Right ventricle myocardium inferior (tissue), 1 donor: ENCODE results near the gene FHIT. TPM values are rescaled to one million over a fixed set of nuclear protein-coding genes. Genes with fewer than 3 reads are reported as not detected.
"Not testable (repeated sequence)": the region's sequence is repeated elsewhere in the genome, so short reads cannot be mapped to it uniquely, and the experiment has no call there.

ENCODE experiments used
- ATAC-seq: fragments of 200-7000 bp; cut with Tn5 transposase; one replicate; pipeline ENCODE4 v1.9.1; 2020; ENCODE audit warnings: mild to moderate bottlenecking, moderate library complexity
- DNase-seq: peaks from one replicate; pipeline ENCODE4 v3.0.0; 2021; ENCODE audit errors: missing footprints
- intact Hi-C: fragments of 100-400 bp; cut with DNase I; formaldehyde crosslinking; loops from one replicate; pipeline ENCODE4 v1.11.0; 2022
- total RNA-seq: library from RNA; stranded (reverse); fragmentation: NEBNext Ultra II Directional; extraction: Animal tissue kit (Norgen Biotek cat#: 25700); gene quantifications from one replicate; pipeline ENCODE4 v1.2.1, GENCODE V29; 2021
- donor health status: DM: no; HTN: yes; CAD: no; lungs with severe emphysema.

Gene FHIT
- total RNA-seq, 1 donor from 2014 or later, result 24.5 TPM

GRCh38 chr3:60730371-60730770 lies 520.9 kb downstream of the FHIT start:
- no peak for ATAC-seq
- intact Hi-C loops, result no loop called here
- no peak for DNase-seq

DNA sequence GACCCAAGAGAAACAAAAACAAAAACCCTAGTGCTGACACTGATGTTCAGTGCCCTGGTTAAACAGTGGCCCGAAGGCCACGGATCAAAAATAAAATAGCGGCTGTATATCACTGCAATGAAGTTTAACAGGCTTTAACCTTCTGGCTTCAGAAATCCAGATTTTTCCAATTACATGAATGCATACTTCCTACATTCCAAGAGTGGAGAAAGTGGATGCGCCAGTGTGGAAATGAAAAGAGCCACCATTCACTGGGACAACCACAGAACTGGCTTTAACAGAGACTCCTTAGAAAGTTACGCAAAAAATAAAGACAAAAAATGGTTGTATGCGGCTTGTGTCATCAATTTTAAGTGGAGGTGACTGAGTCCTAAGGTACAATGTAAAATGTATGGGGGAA lies 522.2 kb downstream of the FHIT start:
- intact Hi-C loops, result no loop called here
- ATAC-seq, result no peak
- no peak for DNase-seq

DNA sequence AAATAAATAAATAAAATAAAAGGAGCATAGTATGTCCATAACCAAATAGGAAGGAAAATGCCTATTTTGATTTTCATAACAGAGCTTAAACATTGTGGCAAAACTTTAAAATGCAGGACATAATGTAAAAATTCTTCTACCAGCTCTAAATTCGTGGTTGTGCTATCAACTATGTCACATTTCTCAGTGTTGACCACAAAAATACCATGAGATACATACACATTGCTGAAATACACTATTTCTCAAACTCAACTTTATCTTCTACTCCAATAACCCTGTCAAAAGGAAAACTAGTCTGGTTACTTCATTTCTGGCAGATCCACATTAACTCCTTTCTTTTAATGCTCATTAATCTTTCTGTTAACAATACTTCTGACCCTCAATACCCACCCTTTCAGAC lies 523.2 kb downstream of the FHIT start:
- intact Hi-C loops, result no loop called here
- no peak for ATAC-seq

GRCh38 chr3:60720736-60721135 lies 530.5 kb downstream of the FHIT start:
- intact Hi-C loops, result no loop called here
- DNase-seq, result no peak
- ATAC-seq, result no peak

More for the DNA sequence above, 523.2 kb downstream of the FHIT start:
- DNase-seq, result no peak

- ATAC-seq (no peak), DNase-seq (no peak)
- intact Hi-C loops, result no loop called here
These were observed 534.7 kb downstream of the FHIT start for GRCh38 chr3:60716573-60716972.

DNA sequence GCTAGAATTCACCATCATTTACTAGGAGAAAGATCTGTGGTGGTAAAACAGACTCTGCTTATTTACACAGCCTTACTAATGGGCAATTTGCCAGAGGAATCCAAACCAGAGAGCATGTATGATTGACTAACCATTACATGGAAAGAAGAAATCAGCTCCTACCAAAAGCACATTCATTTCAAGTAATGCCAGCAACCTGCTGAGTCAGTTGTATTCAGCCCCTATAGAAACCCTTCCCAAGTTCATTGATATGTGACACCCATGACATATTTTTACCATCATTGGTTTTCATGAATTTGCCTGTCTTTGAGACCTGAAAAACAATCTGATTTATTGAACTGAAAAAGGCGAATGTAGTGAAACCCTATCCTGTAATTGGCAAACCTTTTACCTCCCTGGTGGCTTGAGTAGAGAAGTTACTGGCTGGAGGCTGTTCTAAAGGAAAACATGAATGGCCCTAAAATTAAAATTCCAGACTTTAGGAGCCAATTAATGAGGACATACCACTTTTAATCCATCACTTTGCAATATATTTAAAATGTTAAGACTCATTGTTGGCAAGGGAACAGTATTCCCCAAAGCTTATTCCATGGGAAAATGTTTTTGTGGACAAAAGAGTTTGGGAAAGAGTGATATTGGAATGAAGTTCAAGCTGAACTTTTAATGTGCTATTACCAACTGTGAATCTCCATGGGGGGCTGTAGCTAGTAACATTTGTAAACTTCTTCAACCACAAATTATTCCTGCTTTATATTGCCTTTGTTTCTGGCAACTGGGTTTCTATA lies 542.9 kb downstream of the FHIT start:
- no peak for ATAC-seq
- intact Hi-C loops, result no loop called here
- no peak for DNase-seq

DNA sequence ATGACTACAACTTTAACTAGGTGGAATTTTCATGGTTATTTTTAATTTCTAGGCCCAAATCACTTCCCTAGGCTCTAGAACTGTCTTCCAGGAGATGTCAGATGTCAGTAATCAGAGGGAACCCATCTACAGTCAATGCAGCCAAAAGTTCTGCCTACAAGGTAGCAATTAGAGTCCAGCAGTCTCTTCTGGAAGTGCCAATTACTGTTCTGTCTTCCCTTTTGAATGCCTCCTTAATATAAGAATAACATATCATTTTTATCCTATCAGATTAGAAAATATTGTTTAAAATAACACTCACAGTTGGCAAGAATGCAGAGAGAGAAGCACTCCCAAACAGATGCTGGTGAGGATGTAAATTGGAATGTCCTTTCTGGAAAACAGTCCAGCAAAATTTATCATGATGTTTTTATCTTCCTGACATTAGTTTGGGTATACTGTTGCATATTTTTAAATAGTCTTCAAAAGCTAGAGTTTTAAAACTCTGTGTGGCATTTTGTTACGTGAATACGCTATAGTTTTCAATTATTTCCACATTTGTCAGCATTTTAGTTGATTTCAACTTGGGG lies 543.7 kb downstream of the FHIT start:
- intact Hi-C loops, result no loop called here
- no peak for ATAC-seq

GRCh38 chr3:60703956-60704736 lies 547.1 kb downstream of the FHIT start:
- DNase-seq (no peak), ATAC-seq (no peak)
- intact Hi-C loops, result no loop called here

More for the DNA sequence above, 543.7 kb downstream of the FHIT start:
- no peak for DNase-seq

- no peak for DNase-seq
- ATAC-seq, result no peak
- intact Hi-C loops, result no loop called here
These were observed 548.2 kb downstream of the FHIT start for GRCh38 chr3:60703008-60703407.

DNA sequence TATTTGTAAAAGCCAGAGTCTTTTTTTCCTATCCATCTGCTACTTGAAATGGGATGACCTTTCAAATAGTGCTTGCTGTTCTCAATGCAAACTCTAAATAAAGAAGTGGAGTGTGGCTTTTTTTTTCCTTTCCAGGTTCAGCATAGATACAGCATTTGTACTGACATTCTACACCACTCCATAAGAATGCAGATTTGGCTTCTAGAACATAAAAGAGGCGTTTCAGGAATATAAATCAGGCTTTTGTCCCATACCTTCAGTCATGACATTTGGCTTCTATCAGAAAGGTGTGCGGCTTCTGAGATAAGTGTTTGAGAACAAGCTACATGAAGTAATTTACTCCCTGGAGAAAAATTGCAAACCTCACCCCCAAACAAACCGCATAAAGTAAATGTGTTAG lies 553.1 kb downstream of the FHIT start:
- ATAC-seq (no peak), DNase-seq (no peak)
- intact Hi-C loops, result no loop called here

- intact Hi-C loops, result no loop called here
- ATAC-seq (no peak), DNase-seq (no peak)
These were observed 554.1 kb downstream of the FHIT start for GRCh38 chr3:60697132-60697531.

DNA sequence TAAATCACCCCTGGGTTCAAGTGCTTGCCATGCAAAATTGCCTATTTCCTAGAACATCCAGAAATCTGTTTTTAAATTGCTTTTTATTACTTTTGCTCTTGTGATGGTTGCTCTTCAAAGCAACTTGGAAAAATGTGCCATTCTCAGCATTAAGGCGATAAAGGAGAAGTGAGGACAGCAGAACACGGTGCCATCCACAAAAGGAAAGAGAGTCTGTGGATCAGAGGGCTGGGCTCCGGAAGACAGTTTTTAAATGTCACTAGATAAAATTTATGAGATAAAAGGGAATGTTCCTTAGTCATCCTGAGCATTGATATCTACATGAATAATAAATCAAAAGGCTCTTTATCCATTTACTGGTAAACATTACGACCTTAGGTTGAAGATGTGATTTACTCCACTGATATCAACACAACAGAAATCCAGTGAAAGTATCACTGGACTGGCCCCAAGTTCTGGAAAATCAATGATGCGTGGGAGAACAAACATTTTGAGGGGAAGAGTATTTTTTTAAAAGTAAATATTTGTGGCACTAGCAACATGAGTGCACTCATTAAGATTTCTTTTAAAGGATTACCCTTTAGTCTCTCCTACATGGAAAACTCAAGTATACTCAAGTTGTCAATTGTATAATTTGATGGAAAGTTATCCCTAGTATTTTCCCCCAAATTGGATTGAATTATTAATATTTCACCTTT lies 554.7 kb downstream of the FHIT start:
- ATAC-seq (no peak), DNase-seq (no peak)
- intact Hi-C loops, result no loop called here

GRCh38 chr3:60675424-60675823 lies 575.8 kb downstream of the FHIT start:
- ATAC-seq, result no peak

GRCh38 chr3:60674870-60675269 lies 576.4 kb downstream of the FHIT start:
- intact Hi-C loops, result no loop called here
- no peak for ATAC-seq
- no peak for DNase-seq

More at GRCh38 chr3:60675424-60675823, 575.8 kb downstream of the FHIT start:
- DNase-seq, result no peak
- intact Hi-C loops, result no loop called here

- no peak for ATAC-seq
- intact Hi-C loops, result no loop called here
- DNase-seq, result no peak
These were observed 578.1 kb downstream of the FHIT start for GRCh38 chr3:60673123-60673522.

DNA sequence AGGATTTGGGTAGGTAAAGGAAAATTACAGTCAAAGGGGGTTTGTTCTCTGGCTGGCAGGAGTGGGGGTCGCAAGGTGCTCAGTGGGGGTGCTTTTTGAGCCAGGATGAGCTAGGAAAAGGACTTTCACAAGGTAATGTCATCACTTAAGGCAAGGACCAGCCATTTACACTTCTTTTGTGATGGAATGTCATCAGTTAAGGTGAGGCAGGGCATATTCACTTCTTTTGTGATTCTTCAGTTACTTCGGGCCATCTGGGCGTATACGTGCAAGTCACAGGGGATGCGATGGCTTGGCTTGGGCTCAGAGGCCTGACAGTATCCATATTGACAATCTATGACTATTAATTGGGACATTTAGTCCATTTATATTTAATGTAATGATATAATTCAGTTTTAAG lies 578.9 kb downstream of the FHIT start:
- intact Hi-C loops, ATAC-seq, DNase-seq: not testable (repeated sequence)

DNA sequence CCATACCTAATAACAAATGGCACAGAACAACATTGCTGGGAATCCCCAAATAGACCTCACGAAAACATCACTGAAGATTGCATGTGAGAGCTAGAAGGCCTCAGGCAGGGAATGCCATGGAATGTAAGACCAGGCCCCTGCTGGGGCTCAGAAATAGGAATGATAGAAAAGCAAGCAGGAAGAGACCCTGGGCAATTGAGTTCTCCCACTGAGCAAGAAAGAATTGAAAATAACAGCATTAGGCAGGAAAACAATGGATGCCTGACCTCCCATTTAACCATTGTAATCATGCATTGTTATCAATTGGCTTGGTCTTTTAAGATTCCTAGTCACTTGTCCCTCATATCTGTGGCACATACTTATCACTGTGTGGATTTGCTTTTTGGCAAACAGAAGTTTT lies 581.6 kb downstream of the FHIT start:
- ATAC-seq, result no peak

GRCh38 chr3:60660026-60660425 lies 591.2 kb downstream of the FHIT start:
- ATAC-seq, result no peak
- DNase-seq, result no peak
- intact Hi-C loops, result no loop called here

More for the DNA sequence above, 581.6 kb downstream of the FHIT start:
- intact Hi-C loops, result no loop called here
- DNase-seq, result no peak

DNA sequence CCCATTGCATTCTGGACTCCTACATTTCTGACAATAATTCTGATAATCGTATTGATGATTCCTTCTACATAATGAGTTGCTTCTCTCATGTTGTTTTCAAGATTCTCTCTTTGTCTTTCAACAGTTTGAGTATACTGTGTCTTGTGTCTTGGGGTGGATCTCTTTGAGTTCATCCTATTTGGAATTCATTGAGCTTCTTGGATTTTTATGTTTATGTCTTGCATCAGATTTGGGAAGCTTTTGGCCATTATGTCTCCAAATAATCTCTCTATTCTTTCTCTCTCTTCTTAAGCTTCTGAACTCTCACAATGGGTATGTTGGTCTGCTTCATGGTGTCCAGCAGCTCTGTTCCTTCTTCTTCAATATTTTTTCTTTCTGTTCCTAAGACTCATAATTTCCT lies 592.2 kb downstream of the FHIT start:
- DNase-seq (no peak), ATAC-seq (no peak)
- intact Hi-C loops, result no loop called here
